Caco-2 (cell line): ENCODE results near the gene GFRA1. TPM values are rescaled to one million over a fixed set of nuclear protein-coding genes. Genes with fewer than 3 reads are reported as not detected.

Experiments
- BruUV-seq: library from RNA; stranded (reverse); fragments of 400-500 nt; replicated peaks from 2 replicates; lab custom pipeline; 2021; lab: Mats Ljungman, UMichigan
- CTCF ChIA-PET: fragments of 300-600 bp; sonication (Branson Sonifier 250); formaldehyde crosslinking; loops from one replicate; lab custom pipeline; 2022; ENCODE audit warnings: antibody characterized with exemption; lab: Charles Lee
- POLR2A ChIA-PET: fragments of 300-600 bp; sonication (Branson Sonifier 250); formaldehyde crosslinking; loops from one replicate; lab custom pipeline; 2022; ENCODE audit warnings: antibody characterized with exemption; lab: Charles Lee
- DNase-seq, 2 experiments: peaks; one replicate each; pipeline versions ENCODE4 v3.0.0 to v3.0.0-alpha.2; 2020 to 2022
- H3K27me3 ChIP-seq: replicated peaks from 2 replicates; pipeline ENCODE4 v1.6.0; 2011; ENCODE audit warnings: low read length; ENCODE audit not compliant: control insufficient read depth, insufficient read depth
- H3K36me3 ChIP-seq: 2 replicates; pipeline ENCODE4 v1.5.1; 2011; ENCODE audit warnings: low read length; ENCODE audit not compliant: control insufficient read depth, insufficient read depth
- H3K4me1 ChIP-seq: fragments of 250-450 bp; sonication (Bioruptor Pico); 2 replicates; pipeline ENCODE4 v1.5.1; 2020; ENCODE audit warnings: mild to moderate bottlenecking
- H3K4me3 ChIP-seq: 2 replicates; pipeline ENCODE4 v1.5.1; 2011; ENCODE audit warnings: low read depth, mild to moderate bottlenecking, control low read depth, low read length
- H3K9me3 ChIP-seq: fragments of 250-450 bp; sonication (Bioruptor Pico); 2 replicates; pipeline ENCODE4 v1.5.1; 2020; ENCODE audit warnings: mild to moderate bottlenecking, moderate library complexity
- H3K27ac Mint-ChIP-seq: one replicate; pipeline ENCODE4 v1.8.0; 2022; ENCODE audit warnings: mixed read lengths; ENCODE audit not compliant: unreplicated experiment
- H3K27me3 Mint-ChIP-seq: one replicate; pipeline ENCODE4 v1.8.0; 2022; ENCODE audit warnings: mixed read lengths; ENCODE audit not compliant: insufficient read depth, unreplicated experiment
- H3K36me3 Mint-ChIP-seq: one replicate; pipeline ENCODE4 v1.8.0; 2022; ENCODE audit warnings: mild to moderate bottlenecking, mixed read lengths; ENCODE audit not compliant: insufficient read depth, unreplicated experiment
- H3K4me1 Mint-ChIP-seq: one replicate; pipeline ENCODE4 v1.8.0; 2022; ENCODE audit warnings: low read depth, mixed read lengths; ENCODE audit not compliant: unreplicated experiment
- H3K4me3 Mint-ChIP-seq: one replicate; pipeline ENCODE4 v1.8.0; 2022; ENCODE audit warnings: mild to moderate bottlenecking, moderate library complexity, mixed read lengths; ENCODE audit not compliant: unreplicated experiment
- H3K9me3 Mint-ChIP-seq: one replicate; pipeline ENCODE4 v1.8.0; 2022; ENCODE audit warnings: mixed read lengths; ENCODE audit not compliant: unreplicated experiment
- intact Hi-C: fragments of 100-400 bp; cut with micrococcal nuclease; formaldehyde crosslinking; loops from one replicate; pipeline ENCODE4 v1.10.0; 2022; ENCODE audit not compliant: unreplicated experiment
- total RNA-seq: library from RNA; stranded (reverse); gene quantifications from 2 replicates; pipeline ENCODE4 v1.2.3, GENCODE V29; 2022
- TF ChIP-seq, protein P1 (sequence below), 2 experiments: fragments of 200-600 bp in 1 of 2; IDR thresholded peaks; 1 replicate in 1 of 2; 2 replicates in 1 of 2; pipeline versions ENCODE4 v1.5.1 to v1.8.0; 2011 to 2022; ENCODE audit warnings: antibody characterized with exemption in 1 of 2, control low read depth in 1 of 2, inconsistent platforms in 1 of 2, low read depth in 1 of 2, low read length in 1 of 2, mild to moderate bottlenecking in 1 of 2, moderate library complexity in 1 of 2; ENCODE audit not compliant: insufficient read depth in 1 of 2, severe bottlenecking in 1 of 2, unreplicated experiment in 1 of 2

Gene GFRA1
- total RNA-seq, 1 experiment from 2014 or later, result not detected

DNA sequence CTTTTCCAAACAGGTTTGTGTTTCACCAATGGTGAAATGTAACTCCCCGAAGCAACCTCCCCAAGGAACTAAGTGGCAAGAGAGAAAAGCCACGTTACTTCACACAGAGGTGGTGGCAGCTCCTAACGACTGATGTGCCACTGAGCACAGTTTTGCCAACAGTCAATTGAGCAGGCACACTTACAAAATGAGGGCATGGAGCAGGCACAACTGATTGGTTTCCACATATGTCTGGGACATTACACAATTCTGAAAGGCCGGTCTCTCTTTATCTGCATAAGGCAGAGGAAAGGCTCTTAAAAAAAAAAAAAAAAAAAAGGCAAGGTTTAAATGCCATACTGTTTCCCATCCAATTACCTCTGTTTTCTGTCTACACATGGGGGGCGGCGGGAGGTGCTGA is 86.7 kb downstream of the GFRA1 start:
- H3K36me3 ChIP-seq, result no peaks in the 10 kb centered on the region
- no TSS peak for BruUV-seq
- TF ChIP-seq, protein P1, sequence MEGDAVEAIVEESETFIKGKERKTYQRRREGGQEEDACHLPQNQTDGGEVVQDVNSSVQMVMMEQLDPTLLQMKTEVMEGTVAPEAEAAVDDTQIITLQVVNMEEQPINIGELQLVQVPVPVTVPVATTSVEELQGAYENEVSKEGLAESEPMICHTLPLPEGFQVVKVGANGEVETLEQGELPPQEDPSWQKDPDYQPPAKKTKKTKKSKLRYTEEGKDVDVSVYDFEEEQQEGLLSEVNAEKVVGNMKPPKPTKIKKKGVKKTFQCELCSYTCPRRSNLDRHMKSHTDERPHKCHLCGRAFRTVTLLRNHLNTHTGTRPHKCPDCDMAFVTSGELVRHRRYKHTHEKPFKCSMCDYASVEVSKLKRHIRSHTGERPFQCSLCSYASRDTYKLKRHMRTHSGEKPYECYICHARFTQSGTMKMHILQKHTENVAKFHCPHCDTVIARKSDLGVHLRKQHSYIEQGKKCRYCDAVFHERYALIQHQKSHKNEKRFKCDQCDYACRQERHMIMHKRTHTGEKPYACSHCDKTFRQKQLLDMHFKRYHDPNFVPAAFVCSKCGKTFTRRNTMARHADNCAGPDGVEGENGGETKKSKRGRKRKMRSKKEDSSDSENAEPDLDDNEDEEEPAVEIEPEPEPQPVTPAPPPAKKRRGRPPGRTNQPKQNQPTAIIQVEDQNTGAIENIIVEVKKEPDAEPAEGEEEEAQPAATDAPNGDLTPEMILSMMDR (IDR thresholded peaks at IDR 0.05; ENCODE audit: insufficient read depth in 1 of 2, low read depth in 1 of 2, low read length in 1 of 2, severe bottlenecking in 1 of 2, unreplicated experiment in 1 of 2), result no peak
- no peak overlapping the region for H3K4me3 ChIP-seq
- H3K4me1 ChIP-seq, result no peaks in the 10 kb centered on the region
- POLR2A ChIA-PET, result no interaction called here
- H3K27me3 Mint-ChIP-seq, result peaks cover 9% of the 10 kb centered on the region
- H3K4me3 Mint-ChIP-seq, result no peak overlapping the region
- H3K27me3 ChIP-seq, result no peaks in the 10 kb centered on the region
- H3K4me1 Mint-ChIP-seq, result no peaks in the 10 kb centered on the region
- DNase-seq, result no peak
- intact Hi-C loops, result no loop called here
- CTCF ChIA-PET, result no interaction called here
- no peak overlapping the region for H3K27ac Mint-ChIP-seq
- H3K36me3 Mint-ChIP-seq, result no peaks in the 10 kb centered on the region
- no peaks in the 10 kb centered on the region for H3K9me3 ChIP-seq
- H3K9me3 Mint-ChIP-seq, result no peaks in the 10 kb centered on the region

- H3K4me1 ChIP-seq, result no peaks in the 10 kb centered on the region
- Mint-ChIP-seq H3K4me3 (no peak overlapping the region), H3K36me3 (no peaks in the 10 kb centered on the region), H3K9me3 (no peaks in the 10 kb centered on the region), H3K4me1 (no peaks in the 10 kb centered on the region), H3K27me3 (peaks cover 8% of the 10 kb centered on the region), H3K27ac (no peak overlapping the region)
- no peaks in the 10 kb centered on the region for H3K36me3 ChIP-seq
- TF ChIP-seq, protein P1 (IDR thresholded peaks at IDR 0.05; ENCODE audit: insufficient read depth in 1 of 2, low read depth in 1 of 2, low read length in 1 of 2, severe bottlenecking in 1 of 2, unreplicated experiment in 1 of 2), result no peak
- H3K4me3 ChIP-seq, result no peak overlapping the region
- H3K27me3 ChIP-seq, result no peaks in the 10 kb centered on the region
- intact Hi-C loops, result no loop called here
- no peaks in the 10 kb centered on the region for H3K9me3 ChIP-seq
- BruUV-seq, result no TSS peak
- no peak for DNase-seq
- POLR2A ChIA-PET, result no interaction called here
- CTCF ChIA-PET, result no interaction called here
Measured at GRCh38 chr10:116185199-116185867, 87.7 kb downstream of the GFRA1 start.

- H3K4me1 Mint-ChIP-seq, result no peaks in the 10 kb centered on the region
- DNase-seq, result no peak
- CTCF ChIA-PET, result no interaction called here
Measured at GRCh38 chr10:116184512-116184794, 88.6 kb downstream of the GFRA1 start.

More at GRCh38 chr10:116184512-116184794, 88.6 kb downstream of the GFRA1 start:
- Histone ChIP-seq H3K9me3 (no peaks in the 10 kb centered on the region), H3K4me3 (no peak overlapping the region), H3K36me3 (no peaks in the 10 kb centered on the region), H3K4me1 (no peaks in the 10 kb centered on the region), H3K27me3 (no peaks in the 10 kb centered on the region)
- H3K36me3 Mint-ChIP-seq, result no peaks in the 10 kb centered on the region
- H3K27ac Mint-ChIP-seq, result no peak overlapping the region
- POLR2A ChIA-PET, result no interaction called here
- H3K9me3 Mint-ChIP-seq, result no peaks in the 10 kb centered on the region
- TF ChIP-seq, protein P1 (IDR thresholded peaks at IDR 0.05; ENCODE audit: insufficient read depth in 1 of 2, low read depth in 1 of 2, low read length in 1 of 2, severe bottlenecking in 1 of 2, unreplicated experiment in 1 of 2), result no peak
- H3K27me3 Mint-ChIP-seq, result peaks cover 9% of the 10 kb centered on the region
- intact Hi-C loops, result no loop called here
- no peak overlapping the region for H3K4me3 Mint-ChIP-seq
- no TSS peak for BruUV-seq
